Neural crest cell (in vitro differentiated cells): ENCODE results near the gene TIE1. TPM values are rescaled to one million over a fixed set of nuclear protein-coding genes. Genes with fewer than 3 reads are reported as not detected.
A peak's percentile ranks its signal among the peaks of the same experiment; 100 is the strongest.

ENCODE experiments used
- DNase-seq: peaks from one replicate; pipeline ENCODE4 v3.0.0; 2021; ENCODE audit warnings: low read depth, mixed read lengths, low spot score
- H3K27ac Mint-ChIP-seq: one replicate; pipeline ENCODE4 v1.8.0; 2021; ENCODE audit warnings: mild to moderate bottlenecking, mixed read lengths; ENCODE audit not compliant: unreplicated experiment
- H3K27me3 Mint-ChIP-seq: 2 replicates; pipeline ENCODE4 v1.8.0; 2021; ENCODE audit warnings: low read depth, mild to moderate bottlenecking, mixed read lengths
- H3K36me3 Mint-ChIP-seq: 2 replicates; pipeline ENCODE4 v1.8.0; 2021; ENCODE audit warnings: low read depth, mild to moderate bottlenecking, mixed read lengths
- H3K4me1 Mint-ChIP-seq: 2 replicates; pipeline ENCODE4 v1.8.0; 2021; ENCODE audit warnings: mixed read lengths
- H3K4me3 Mint-ChIP-seq: one replicate; pipeline ENCODE4 v1.8.0; 2021; ENCODE audit warnings: mild to moderate bottlenecking, mixed read lengths
- H3K9me3 Mint-ChIP-seq: 2 replicates; pipeline ENCODE4 v1.8.0; 2021; ENCODE audit warnings: mixed read lengths
- total RNA-seq: library from RNA; stranded (reverse); gene quantifications from 2 replicates; pipeline ENCODE4 v1.2.1, GENCODE V29; 2021
- TF ChIP-seq, protein P1 (sequence below): fragments of 200-600 bp; sonication (generic); conservative IDR thresholded peaks from 2 replicates; pipeline ENCODE4 v1.5.0; 2021; ENCODE audit warnings: antibody characterized with exemption, mild to moderate bottlenecking

The TIE1 gene
- total RNA-seq, 1 donor from 2014 or later: 2.2 TPM

DNA sequence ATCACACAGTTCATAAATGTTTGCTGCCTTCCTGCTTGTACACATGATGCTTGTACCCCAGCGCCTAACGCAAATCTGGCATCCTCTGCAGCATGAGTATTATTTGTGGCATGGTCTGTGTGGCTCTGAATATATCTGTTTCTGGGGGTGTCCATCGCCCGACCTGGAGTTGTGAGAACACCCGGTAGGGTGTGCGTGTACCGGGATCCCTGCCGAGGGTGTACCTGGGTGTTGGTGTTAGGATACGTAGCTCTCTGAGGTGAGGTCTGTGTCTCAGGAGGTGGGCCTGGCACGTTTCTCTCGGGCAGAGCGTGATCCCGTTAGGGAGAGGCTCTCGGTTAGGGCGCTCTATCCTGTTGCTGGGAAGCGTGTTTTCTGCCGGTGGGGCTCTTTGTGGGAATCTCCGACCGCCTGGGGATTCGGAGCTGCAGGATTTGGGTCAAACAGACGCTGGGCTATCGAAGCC lies 47.6 kb downstream of the TIE1 start:
- Mint-ChIP-seq H3K4me3 (peak overlapping the region; percentile 65), H3K27ac (no peak overlapping the region), H3K4me1 (peaks cover 16% of the 10 kb centered on the region), H3K36me3 (no peaks in the 10 kb centered on the region), H3K27me3 (peaks cover 25% of the 10 kb centered on the region), H3K9me3 (no peaks in the 10 kb centered on the region)
- no peak for DNase-seq
- TF ChIP-seq, protein P1, sequence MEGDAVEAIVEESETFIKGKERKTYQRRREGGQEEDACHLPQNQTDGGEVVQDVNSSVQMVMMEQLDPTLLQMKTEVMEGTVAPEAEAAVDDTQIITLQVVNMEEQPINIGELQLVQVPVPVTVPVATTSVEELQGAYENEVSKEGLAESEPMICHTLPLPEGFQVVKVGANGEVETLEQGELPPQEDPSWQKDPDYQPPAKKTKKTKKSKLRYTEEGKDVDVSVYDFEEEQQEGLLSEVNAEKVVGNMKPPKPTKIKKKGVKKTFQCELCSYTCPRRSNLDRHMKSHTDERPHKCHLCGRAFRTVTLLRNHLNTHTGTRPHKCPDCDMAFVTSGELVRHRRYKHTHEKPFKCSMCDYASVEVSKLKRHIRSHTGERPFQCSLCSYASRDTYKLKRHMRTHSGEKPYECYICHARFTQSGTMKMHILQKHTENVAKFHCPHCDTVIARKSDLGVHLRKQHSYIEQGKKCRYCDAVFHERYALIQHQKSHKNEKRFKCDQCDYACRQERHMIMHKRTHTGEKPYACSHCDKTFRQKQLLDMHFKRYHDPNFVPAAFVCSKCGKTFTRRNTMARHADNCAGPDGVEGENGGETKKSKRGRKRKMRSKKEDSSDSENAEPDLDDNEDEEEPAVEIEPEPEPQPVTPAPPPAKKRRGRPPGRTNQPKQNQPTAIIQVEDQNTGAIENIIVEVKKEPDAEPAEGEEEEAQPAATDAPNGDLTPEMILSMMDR: no peak

DNA sequence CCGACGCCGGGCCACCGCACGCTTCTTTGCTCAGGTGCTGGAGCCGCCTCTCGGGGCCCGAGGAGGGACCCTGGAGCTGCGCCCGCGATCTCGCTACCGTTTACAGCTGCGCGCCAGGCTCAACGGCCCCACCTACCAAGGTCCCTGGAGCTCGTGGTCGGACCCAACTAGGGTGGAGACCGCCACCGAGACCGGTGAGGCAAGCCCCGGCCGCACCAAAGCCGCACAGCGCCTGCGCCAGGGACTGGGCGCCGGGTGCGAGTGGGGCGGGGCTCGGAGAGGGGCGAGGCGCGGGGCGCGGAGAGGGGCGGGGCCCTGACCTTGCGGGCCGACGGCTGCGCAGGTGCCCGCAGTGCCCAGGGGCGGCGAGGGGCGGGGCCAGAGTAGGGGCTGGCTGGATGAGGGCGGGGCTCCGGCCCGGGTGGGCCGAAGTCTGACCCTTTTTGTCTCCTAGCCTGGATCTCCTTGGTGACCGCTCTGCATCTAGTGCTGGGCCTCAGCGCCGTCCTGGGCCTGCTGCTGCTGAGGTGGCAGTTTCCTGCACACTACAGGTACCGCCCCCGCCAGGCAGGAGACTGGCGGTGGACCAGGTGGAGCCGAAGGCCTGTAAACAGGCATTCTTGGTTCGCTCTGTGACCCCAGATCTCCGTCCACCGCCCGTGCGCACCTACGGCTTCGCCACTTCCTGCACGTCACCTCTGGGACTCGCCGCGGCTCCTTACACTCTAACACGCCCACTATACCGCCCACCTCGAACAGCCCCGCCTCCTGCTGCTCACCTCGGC lies 48.2 kb downstream of the TIE1 start:
- TF ChIP-seq, protein P1: no peak
- Mint-ChIP-seq H3K4me1 (peaks cover 16% of the 10 kb centered on the region), H3K9me3 (no peaks in the 10 kb centered on the region), H3K27me3 (peaks cover 25% of the 10 kb centered on the region), H3K27ac (peak overlapping the region; percentile 98), H3K36me3 (no peaks in the 10 kb centered on the region), H3K4me3 (peak overlapping the region; percentile 92)
- DNase-seq: peak; percentile 82

DNA sequence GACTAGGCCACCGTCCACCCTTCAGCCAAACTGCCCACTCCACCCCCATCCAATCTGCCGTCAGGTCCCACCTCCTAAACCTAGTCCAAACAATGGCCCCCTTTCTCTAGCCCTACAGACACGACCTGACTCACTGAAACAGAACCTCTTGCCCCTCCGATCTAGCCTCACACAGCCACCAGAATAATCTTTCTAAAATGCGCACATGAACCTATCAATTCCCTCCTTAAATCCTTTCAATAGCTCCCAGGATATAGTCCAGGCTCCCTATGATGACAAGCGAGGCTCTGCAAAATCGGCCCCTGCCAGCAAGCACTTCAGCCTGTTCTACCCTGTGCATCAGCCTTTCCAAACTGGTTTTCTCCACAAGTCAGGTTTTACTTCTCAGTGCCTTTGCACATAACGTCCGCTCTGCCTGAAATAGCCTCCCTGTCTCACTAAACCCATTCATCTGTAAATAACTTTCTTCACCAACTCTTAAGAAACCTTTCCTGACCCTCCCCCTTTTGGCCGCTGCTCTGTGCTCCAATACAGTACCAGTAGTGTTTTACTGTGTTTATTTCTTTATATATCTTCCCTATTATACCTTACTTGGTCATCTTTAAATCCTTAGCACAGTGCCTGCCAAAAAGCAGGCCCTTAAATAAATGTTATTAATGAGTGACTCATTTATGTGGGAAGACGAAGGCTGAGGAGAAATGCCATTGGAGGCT lies 49.0 kb downstream of the TIE1 start:
- peak overlapping the region; percentile 98 for H3K27ac Mint-ChIP-seq
- H3K4me1 Mint-ChIP-seq: peaks cover 16% of the 10 kb centered on the region
- DNase-seq: no peak
- TF ChIP-seq, protein P1: no peak
- H3K27me3 Mint-ChIP-seq: peaks cover 25% of the 10 kb centered on the region
- peaks cover 3% of the 10 kb centered on the region for H3K36me3 Mint-ChIP-seq
- peak overlapping the region; percentile 92 for H3K4me3 Mint-ChIP-seq
- no peaks in the 10 kb centered on the region for H3K9me3 Mint-ChIP-seq

DNA sequence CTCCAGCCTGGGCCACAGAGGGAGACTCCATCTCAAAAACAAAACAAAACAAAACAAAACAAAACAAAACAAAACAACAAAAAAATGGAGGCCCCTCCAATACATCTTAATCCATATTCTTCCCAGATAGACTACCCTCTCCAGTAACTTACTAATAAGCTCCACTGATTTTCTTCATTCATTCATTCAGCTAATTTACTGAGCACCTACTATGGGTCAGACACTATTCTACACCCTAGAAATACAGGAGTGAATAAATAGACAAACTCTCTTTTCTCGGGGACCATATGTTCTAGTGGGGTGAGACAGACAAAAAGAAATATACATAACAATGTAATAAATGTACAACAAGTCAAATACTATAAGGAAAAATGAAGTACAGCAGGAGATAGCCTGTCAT lies 50.2 kb downstream of the TIE1 start:
- peaks cover 25% of the 10 kb centered on the region for H3K27me3 Mint-ChIP-seq
- TF ChIP-seq, protein P1: no peak
- peaks cover 2% of the 10 kb centered on the region for H3K9me3 Mint-ChIP-seq

DNA sequence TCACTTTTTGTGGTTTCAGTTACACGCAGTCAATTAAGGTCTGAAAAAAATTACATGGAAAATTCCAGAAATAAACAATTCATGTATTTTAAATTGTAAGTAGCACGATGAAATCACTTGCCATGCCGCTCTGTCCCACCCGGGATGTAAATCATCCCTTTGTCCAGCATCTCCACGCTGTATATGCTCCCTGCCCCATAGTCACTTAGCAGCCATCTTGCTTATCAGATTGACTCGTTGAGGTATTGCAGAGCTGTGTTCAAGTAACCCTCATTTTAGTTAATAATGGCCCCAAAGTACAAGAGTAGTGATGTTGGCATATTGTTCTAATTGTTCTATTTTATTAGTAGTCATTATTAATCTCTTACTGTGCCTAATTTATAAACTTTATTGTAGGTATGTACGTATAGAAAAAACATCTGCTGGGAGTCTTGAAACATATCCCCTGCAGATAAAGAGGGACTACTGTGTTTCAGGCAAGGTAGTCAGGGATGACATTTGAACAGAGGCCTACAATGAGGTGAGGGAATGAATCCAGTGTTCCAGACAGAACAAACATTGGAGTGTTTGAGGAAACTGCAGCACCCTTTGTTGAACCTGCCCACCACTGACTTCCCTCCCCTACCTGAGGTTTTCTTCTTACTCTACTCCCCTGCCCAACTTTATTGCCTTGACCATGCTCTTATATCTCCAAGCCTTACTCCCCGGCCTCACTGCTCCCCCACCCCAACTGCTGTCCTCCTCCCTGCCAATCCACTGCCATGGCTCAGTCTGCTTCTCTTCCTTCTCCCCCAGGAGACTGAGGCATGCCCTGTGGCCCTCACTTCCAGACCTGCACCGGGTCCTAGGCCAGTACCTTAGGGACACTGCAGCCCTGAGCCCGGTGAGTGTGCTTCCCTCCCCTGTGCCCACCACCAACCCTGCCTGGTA lies 50.9 kb downstream of the TIE1 start:
- H3K27ac Mint-ChIP-seq: no peak overlapping the region
- no peak for DNase-seq
- H3K4me3 Mint-ChIP-seq: no peak overlapping the region
- H3K27me3 Mint-ChIP-seq: peaks cover 18% of the 10 kb centered on the region
- TF ChIP-seq, protein P1: no peak
- peaks cover 19% of the 10 kb centered on the region for H3K4me1 Mint-ChIP-seq
- peaks cover 3% of the 10 kb centered on the region for H3K9me3 Mint-ChIP-seq
- H3K36me3 Mint-ChIP-seq: peaks cover 3% of the 10 kb centered on the region

More for the DNA sequence above, 50.2 kb downstream of the TIE1 start:
- peaks cover 18% of the 10 kb centered on the region for H3K4me1 Mint-ChIP-seq
- no peak for DNase-seq
- H3K4me3 Mint-ChIP-seq: peak overlapping the region; percentile 3
- peaks cover 3% of the 10 kb centered on the region for H3K36me3 Mint-ChIP-seq
- H3K27ac Mint-ChIP-seq: no peak overlapping the region
